Measurements from ENCODE around the gene SMC1B.

Gene SMC1B

DNA sequence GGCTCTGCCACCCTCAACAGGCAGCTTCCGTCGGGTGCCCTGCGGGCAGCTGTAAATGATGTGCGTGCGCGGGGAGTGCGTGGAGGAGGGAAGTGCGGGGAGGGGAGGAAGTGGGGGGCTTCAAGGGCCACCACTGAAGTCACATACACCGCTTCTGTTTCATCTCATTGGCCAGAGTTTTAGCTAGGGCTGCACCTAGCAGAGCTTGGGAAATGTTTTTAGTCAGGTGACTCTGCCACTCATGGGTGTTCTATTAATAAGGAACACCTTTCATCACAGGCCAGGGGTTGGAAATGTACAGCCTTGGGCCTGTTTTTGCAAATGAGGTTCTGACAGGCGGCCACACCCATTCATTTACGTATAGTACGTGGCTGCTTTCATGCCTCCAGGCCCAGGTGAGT is 89.1 kb downstream of the SMC1B start:
- in situ Hi-C loops (cut with MboI; ENCODE audit: low sequenced_read_pairs): no loop called here

DNA sequence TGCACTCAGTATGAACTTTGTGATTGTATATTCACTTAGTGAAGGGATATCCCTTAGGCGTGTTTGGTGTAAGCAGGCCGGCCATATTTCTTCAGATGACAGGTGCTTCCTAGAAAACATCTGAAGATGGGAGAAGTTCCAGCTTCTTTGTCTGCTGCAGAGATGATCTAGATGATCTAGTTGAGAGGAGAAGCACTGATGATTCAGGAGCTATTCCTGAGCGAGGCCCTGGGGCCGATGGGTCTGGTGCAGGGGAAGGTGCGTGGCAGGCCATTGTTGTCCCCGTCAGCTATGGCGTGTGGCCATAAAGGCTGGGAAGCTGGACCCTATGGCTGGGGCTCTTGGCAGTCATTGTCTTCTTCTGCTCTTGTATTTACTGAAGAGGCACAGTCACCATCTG is 89.7 kb downstream of the SMC1B start:
- in situ Hi-C loops (cut with MboI; ENCODE audit: low sequenced_read_pairs): no loop called here

DNA sequence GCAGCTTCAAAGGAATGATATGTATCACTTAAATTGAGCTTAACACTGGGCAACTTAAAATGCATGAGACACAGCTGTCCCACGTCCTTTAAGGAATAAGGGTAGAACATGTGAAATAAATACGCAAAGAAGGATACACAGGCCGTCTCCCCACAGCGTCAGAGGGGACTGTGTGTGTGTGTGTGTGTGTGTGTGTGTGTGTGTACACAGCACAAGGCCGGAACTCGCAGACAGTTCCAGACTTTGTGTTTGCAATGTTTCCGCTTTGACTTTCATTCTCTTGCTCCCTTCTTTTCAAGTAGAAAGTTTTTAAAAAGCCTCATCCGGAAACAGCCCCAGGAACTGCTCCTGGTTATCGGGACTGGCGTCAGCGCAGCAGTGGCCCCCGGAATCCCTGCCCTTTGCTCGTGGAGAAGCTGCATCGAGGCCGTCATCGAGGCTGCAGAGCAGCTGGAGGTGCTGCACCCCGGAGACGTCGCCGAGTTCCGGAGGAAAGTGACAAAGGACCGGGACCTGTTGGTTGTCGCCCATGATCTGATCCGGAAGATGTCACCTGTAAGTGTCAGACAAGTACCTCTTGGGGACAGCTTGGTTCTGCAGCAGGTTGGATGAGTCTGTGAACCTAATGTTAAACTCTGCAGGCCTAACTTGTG is 90.4 kb downstream of the SMC1B start:
- in situ Hi-C loops (cut with MboI; ENCODE audit: low sequenced_read_pairs): no loop called here

DNA sequence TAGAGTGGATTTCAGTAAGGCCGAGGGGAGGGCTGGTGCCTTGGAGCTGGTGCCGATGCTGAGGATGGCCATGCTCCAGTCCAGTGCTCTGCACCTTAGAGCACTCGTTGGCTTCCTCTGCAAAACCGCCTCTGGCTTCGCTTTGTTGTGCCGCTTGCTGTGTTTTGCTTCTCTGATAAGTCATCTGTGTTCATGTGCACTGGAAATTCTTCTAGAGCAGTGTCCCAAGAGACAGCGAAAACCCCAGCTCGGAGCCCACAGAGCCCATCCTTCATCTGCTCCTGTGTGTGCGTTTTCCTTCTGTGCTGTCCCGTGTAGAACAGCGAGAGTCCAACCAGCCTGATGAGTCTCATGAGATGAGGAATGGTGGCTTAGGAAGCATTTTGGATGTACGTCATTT is 91.6 kb downstream of the SMC1B start:
- in situ Hi-C loops (cut with MboI; ENCODE audit: low sequenced_read_pairs): no loop called here

DNA sequence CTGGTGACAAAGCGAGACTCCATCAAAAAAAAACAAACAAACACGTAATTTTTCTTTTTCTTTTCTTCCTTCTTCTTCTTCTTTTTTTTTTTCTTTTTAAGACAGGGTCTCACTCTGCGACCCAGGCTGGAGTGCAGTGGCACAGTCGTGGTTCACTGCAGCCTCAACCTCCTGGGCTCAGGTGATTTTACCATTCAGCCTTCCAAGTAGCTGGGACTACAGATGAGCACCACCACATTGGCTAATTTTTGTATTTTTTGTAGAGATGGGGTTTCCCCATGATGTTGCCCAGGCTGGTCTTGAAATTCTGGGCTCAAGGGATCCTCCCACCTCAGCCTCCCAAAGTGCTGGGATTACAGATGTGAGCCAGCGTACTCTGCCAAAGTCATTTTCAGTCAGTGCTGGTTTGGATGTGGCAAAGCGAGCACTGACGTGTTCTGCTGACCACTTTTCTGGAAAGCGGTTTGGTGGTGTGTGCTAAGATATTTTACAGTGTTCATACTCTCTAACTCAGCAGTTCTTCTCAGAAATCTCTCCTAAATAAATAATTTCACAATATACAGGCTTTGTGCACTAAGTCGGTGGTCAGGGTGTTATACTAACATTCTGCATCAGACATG is 92.9 kb downstream of the SMC1B start:
- in situ Hi-C loops (cut with MboI; ENCODE audit: low sequenced_read_pairs): no loop called here

DNA sequence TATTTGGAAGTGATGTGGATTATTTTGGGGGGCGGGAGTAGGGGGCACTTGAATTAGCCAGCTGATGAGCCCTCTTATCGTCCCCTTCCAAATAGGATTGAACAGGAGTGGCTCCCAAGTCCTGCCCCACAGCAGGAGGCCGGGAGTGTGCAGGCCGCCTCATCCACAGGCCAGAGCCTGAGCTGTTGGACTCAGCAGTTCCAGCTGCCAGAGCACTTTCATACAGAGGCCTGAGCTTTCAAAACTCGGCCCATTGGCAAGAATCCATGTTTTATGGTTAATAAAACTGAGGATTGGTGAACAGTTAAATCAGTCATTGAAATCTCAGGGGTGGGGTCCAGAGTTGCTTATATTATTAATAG is 94.1 kb downstream of the SMC1B start:
- in situ Hi-C loops (cut with MboI; ENCODE audit: low sequenced_read_pairs): no loop called here

DNA sequence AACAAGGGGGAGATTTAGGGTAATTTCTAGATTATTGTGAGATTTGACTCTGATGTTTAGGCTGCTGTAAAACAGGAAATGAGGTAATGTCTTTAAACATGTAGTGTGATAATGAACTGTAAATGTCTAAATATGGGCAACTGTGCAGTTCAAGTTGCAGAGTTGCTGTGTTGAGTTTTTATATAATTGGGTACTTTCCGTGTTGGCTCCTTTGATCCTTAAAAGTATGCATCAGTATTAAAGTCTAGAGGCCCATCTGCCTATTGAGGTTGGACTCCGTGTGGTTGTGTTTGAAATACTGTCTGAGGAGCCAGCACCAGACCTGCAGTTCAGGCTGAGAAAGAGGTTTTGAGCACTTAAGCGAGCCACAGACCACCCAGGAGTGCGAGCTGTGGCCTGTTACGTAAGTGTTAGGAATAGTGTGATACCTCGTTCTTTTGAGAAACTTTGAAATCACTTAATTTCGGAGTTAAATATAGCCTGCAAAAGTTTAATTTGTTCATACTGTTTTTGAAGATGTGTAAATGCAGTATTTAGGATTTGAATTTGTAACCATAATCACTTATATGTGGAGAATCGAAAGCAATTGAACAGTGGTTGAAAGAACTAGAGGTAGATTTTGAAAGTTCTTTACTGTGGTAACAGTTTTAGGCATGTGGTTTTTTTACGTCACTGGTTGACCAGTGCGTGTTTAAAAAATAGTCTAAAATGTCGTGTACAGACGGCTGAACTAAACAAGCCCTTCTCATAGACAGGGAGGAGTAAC is 94.7 kb downstream of the SMC1B start:
- in situ Hi-C loops (cut with MboI; ENCODE audit: low sequenced_read_pairs): no loop called here

DNA sequence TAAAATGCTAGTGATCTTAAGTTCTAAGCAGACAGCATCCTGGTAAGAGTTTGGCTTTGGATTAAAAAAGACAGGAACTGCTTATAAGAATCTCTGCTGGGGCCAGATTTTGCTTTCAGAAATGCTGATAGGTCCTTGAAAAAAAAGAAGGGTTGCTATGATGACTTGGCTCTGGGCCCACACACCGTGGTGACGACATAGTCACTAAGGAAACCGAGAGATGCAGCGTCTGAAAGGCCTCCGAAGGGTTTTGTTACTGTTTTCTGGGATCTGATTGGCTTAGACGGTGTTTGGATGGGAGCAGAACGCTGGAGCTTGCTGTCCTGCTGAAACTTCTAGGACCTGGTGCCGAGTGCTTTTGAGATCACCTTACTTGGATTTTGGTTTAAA is 95.2 kb downstream of the SMC1B start:
- in situ Hi-C loops (cut with MboI; ENCODE audit: low sequenced_read_pairs): no loop called here

DNA sequence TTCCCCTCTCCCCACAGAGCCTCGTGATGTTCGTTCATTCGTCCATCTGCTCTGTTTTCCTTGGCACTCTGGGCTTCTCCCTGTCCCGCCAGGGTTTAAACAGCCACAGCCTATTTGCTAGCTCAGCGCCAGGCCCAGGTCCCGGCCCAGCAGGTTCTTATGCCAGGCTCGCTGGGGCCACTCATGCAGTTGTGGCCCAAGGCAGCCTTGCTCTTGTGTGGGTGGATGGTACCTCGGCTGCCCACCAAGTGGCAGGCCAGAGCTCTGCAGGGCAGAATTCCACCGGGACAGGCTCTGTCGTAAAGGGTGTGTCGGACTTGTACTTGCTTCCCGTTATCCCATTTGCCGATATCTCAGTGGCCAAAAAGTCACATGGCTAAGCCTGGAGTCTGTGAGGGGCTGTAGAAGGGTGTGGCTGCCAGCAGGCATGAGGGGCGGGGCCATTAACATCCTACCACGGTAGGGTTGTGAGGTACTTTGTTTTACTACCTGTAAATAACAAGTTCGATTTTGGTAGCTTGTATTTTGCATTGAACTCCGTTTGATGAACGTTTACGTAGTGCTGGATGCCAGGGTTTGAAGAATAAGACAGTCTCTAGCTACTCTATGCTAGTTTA is 95.7 kb downstream of the SMC1B start:
- in situ Hi-C loops (cut with MboI; ENCODE audit: low sequenced_read_pairs): no loop called here

DNA sequence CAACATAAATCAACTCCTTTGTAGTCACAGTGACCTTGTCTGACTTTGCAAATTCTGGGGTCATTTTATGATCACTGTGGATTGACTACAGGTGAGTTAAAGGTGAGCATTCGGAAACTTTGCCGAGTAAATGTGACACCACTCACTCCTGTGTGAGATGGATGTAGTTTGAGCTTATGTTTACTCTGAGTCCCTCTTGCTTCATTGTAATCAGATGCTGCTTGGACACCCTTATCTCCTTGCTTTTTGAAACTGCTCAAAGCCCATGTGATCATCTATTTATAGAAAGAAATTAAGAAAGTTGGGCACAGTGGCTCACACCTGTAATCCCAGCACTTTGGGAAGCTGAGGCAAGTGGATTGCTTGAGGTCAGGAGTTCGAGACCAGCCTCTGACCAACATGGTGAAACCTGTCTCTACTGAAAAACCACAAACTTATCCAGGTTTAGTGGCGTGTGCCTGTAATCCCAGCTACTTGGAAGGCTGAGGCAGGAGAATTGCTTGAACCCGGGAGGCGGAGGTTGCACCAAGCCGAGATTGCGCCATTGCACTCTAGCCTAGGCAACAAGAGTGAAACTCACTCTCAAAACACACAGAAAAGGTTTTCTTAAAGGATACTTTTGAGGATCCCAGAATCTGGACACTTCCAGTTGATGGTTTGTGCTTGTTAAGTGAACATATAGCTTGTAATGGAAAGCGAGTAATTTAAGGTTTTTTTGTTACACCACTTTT is 96.4 kb downstream of the SMC1B start:
- in situ Hi-C loops (cut with MboI; ENCODE audit: low sequenced_read_pairs): no loop called here

DNA sequence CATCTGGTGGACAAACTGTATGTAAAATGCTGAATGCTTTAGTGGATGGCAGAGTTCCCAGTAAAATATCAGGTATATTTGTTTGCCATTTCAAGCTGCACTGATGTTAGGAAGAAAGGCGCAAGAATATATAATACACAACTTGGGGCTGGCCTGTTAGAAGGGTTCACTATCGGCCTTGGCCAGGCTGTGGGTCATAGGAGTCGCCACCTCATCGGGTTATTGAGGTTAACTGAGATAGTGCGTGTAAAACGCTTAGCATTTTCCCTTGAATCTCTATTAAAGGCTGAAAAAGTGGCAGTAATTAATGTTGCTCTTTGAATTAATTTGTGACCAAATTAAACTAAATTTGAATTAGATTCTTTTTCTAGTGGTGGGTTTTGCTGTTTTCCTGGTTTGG is 98.6 kb downstream of the SMC1B start:
- in situ Hi-C loops (cut with MboI; ENCODE audit: low sequenced_read_pairs): no loop called here

DNA sequence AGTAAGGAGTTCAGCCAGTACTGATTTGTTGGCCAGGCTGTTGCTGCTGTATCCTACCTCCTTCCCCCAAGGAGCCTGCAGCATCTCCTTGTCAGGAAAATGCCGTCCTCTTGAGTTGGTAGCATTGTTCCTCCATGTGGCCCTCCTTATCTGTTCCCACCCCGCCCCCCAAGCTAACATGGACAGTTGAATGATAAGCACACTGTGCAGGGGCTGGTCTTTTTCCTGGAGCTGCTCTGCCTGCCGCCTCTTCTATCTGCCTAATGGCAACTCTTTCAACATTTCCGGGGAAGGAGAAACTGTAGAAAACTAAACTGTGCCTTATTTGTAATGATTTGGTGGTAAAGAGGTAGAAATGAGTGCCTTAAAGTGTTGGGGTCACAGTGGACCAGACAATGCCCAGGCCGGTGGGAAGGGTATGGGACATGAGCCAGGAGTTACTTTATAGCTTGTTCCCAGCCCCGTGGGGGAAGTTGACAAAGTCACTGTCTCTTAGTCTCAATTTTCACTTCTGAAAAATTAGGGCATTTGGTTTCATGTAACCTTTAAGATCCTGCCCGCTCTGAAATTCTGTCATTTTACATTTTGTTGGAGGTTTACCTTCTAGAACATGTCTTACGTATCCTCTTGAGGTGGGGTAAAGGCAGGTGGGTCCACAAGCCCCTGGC is 99.2 kb downstream of the SMC1B start:
- in situ Hi-C loops (cut with MboI; ENCODE audit: low sequenced_read_pairs): no loop called here

DNA sequence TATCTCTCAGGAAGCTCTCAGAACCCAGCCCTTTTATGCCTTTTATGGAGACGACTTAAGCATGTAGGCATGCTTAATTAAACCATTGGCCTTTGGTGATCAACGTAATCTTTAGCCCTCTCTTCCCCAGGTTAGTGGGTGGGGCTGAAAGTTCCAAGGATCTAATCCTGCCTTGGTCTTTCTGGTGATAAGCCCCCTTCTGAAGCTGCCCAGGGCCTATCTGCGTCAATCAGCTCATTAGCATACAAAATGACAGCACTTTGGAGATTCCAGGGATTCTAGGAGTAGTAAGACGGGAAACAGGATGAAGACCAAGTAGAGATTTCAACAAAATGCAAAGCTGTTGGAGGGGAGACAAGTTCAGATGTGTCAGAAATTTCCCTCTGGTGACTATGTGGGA is 100.5 kb downstream of the SMC1B start:
- in situ Hi-C loops (cut with MboI; ENCODE audit: low sequenced_read_pairs): no loop called here

DNA sequence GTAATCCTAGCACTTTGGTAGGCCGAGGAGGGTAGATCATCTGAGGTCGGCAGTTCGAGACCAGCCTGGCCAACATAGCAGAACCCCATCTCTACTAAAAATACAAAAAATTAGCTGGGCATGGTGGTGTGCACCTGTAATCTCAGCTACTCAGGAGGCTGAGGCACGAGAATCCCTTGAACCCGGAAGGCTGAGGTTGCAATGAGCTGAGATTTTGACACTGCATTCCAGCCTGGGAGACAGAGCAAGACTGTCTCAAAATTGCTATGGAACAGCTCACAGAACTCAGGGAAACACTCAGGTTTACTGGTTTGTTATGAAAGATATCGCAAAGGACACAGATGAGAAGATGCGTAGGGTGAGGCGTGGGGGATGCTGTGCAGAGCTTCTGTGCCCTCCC is 101.0 kb downstream of the SMC1B start:
- in situ Hi-C loops (cut with MboI; ENCODE audit: low sequenced_read_pairs): no loop called here

DNA sequence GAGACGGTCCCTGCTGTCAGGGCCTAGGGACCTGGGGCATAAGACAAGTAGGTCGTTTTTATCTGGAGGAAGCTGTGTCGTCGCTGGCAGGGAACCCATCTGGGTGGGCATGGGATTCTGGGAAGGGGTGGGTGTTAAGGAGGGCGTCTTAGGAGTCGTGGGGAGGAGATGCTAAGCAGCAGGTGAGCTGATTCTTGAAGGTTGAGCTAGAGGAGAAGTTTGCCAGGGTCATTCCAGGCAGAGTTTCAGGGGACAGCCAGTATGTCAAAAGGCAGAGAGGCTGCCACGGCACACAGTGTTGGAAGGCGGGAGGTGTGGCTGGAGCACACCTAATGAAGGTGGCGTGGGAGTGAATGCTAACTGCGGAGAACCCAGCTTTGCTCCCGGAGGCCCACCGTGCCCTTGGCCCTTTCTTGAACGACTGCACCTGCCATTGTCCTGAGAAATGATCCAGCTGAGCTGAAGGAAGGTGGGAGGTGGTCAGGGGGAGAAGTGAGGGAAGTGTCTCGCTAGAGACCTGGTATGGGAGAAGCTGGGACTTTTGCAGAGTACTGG is 102.3 kb downstream of the SMC1B start:
- in situ Hi-C loops (cut with MboI; ENCODE audit: low sequenced_read_pairs): no loop called here

DNA sequence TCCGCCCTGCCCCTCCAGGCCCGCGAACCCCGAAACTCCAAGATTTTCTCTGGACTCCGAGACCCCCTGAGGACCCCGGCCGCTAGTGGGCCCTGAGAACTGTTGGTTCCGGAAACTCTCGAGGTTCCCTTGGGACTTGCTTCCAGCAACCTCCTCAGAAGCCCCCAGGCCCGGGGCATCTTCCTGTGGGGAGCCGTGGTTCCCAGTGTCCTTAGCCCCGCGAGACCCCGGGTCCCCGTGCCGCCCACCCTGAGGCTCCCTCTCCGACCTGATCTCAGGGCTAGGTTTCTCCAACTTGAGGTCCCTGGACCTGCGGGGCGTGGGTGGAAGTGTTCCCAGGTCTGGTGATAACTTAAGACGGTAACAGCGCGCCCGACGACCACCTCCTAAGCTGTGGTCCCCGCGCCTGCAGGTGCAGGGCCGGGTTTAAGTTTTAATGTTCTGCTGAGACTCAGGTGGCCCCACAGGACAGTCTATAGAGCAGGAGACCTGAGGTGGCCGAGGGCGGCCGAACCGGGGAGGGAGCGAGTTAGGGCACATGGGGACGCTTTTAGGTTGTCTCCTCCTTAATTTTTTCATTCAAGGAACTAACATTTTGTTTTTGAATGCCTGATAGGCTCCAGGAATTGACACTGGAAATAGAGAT is 102.9 kb downstream of the SMC1B start:
- in situ Hi-C loops (cut with MboI; ENCODE audit: low sequenced_read_pairs): no loop called here

DNA sequence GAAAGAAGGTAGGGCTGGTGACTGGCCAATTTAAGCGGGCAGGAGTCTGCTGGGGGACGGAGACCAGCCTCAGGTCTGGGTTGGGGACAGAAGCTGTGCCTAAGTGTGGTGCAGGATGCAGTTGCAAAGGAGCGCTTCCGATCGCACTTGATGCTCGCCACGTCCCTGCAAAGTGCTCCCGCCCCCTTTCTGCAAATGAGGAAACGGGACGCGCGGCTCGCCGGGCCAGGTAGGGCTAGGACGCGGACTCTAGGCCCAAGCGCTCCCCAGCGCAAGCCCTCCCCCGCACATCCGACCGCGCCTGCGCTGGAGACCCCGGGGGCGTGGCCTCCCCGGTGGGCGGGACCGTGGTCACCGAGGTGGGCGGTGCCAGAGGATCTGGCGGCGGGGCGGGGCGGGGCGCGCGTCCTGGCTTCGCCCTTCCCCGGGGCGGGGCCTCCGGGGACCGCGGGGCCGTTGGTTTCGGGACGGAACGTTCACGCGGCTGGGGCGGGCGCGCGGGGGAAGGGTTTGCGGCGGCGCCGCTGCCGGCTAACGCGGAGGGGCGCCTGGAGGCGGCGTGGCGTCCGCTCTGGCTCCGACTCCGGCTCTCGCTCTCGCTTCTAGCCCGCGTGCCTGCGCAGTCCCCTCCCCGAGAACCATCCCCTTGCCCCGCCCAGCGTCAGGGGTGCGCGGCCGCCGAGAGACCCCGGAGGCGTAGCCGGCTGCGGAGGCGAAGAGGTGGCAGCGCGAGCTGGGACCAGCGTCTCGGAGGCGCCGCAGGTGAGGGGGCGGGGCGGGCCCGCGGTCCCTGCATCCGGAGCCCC is 103.8 kb downstream of the SMC1B start, which contains the start of gene FAM118A:
TSS of gene FAM118A (plus strand) at position 513 of the 806 bp plus-strand sequence. CDS start 12,446 bp downstream, outside the sequence.
- in situ Hi-C loops (cut with MboI; ENCODE audit: low sequenced_read_pairs): no loop called here

DNA sequence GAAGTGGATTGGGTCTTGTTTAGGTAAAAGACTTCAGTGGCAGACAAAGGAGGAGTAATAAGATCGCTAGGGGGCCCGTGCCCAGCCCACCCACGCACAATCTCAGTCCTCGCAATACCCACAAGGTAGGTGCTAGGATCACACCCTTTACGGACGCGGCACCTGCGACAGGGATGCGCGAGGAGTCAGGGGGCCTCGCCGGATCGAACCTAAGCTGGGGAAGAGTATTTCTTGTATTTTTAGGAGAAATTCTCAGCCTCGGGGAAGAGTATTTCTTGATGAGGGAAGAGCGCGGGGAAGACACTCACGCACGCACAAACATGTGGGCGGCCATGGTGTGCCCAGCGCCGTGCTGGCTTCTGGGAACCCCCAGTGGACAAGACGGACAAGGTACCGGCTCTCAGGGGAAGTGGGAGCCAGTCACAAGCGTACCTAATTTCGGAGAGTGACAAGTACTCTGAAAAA is 104.4 kb downstream of the SMC1B start:
- in situ Hi-C loops (cut with MboI; ENCODE audit: low sequenced_read_pairs): no loop called here
